ENCODE measurements around the gene FBP1. TPM values are rescaled to one million over a fixed set of nuclear protein-coding genes. Genes with fewer than 3 reads are reported as not detected.

FBP1 gene
- total RNA-seq, 2 experiments from 2014 or later: 3.0 to 3.6 TPM

GRCh38 chr9:94568972-94569712 is 70.2 kb downstream of the FBP1 start:
- Histone ChIP-seq H3K4me3 (ENCODE audit: low read length) (no peak overlapping the region), H3K9me3 (ENCODE audit: control insufficient read depth in 1 of 2, insufficient read depth in 1 of 2, low read length in 2 of 2) (no peaks in the 10 kb centered on the region), H3K27ac (ENCODE audit: low read depth in 1 of 2, low read length in 2 of 2) (no peak overlapping the region), H3K36me3 (ENCODE audit: insufficient read depth, low read length) (no peaks in the 10 kb centered on the region), H3K27me3 (ENCODE audit: control insufficient read depth in 1 of 2, insufficient read depth in 2 of 2, low read length in 2 of 2) (peaks cover 0 to 4% of the 10 kb centered on the region in 2 experiments), H3K4me1 (ENCODE audit: insufficient read depth, low read length) (no peaks in the 10 kb centered on the region)
- ChIA-PET POLR2A (no interaction called here), CTCF (no interaction called here)
- H3K4me3 Mint-ChIP-seq: no peak overlapping the region
- intact Hi-C loops (cut with DNase I, micrococcal nuclease): no loop called here
- H3K27ac Mint-ChIP-seq: no peak overlapping the region
- DNase-seq (no peak), ATAC-seq (ENCODE audit: poor library complexity) (no peak)
- no peaks in the 10 kb centered on the region for H3K9me3 Mint-ChIP-seq
- peaks cover 22% of the 10 kb centered on the region for H3K27me3 Mint-ChIP-seq
- no peaks in the 10 kb centered on the region for H3K4me1 Mint-ChIP-seq (ENCODE audit: low read depth)
- TF ChIP-seq CTCF (IDR thresholded peaks at IDR 0.05): no peak
- H3K36me3 Mint-ChIP-seq (ENCODE audit: low read depth): no peaks in the 10 kb centered on the region

- Histone ChIP-seq H3K9me3 (ENCODE audit: control insufficient read depth in 1 of 2, insufficient read depth in 1 of 2, low read length in 2 of 2) (no peaks in the 10 kb centered on the region), H3K36me3 (ENCODE audit: insufficient read depth, low read length) (no peaks in the 10 kb centered on the region), H3K27me3 (ENCODE audit: control insufficient read depth in 1 of 2, insufficient read depth in 2 of 2, low read length in 2 of 2) (peaks cover 0 to 4% of the 10 kb centered on the region in 2 experiments), H3K27ac (ENCODE audit: low read depth in 1 of 2, low read length in 2 of 2) (no peak overlapping the region), H3K4me3 (ENCODE audit: low read length) (no peak overlapping the region), H3K4me1 (ENCODE audit: insufficient read depth, low read length) (no peaks in the 10 kb centered on the region)
- CTCF ChIA-PET: no interaction called here
- ATAC-seq (ENCODE audit: poor library complexity) (no peak), DNase-seq (no peak)
- Mint-ChIP-seq H3K4me1 (ENCODE audit: low read depth) (no peaks in the 10 kb centered on the region), H3K27me3 (peaks cover 16% of the 10 kb centered on the region), H3K9me3 (no peaks in the 10 kb centered on the region), H3K4me3 (no peak overlapping the region), H3K27ac (no peak overlapping the region), H3K36me3 (ENCODE audit: low read depth) (no peaks in the 10 kb centered on the region)
- intact Hi-C loops (cut with DNase I, micrococcal nuclease): no loop called here
- TF ChIP-seq CTCF (IDR thresholded peaks at IDR 0.05): no peak
- POLR2A ChIA-PET: no interaction called here
These were observed 70.9 kb downstream of the FBP1 start for GRCh38 chr9:94568250-94568889.

- no peak for TF ChIP-seq CTCF (IDR thresholded peaks at IDR 0.05)
- no peaks in the 10 kb centered on the region for H3K4me1 ChIP-seq (ENCODE audit: insufficient read depth, low read length)
- H3K9me3 ChIP-seq (ENCODE audit: control insufficient read depth in 1 of 2, insufficient read depth in 1 of 2, low read length in 2 of 2): no peaks in the 10 kb centered on the region
- H3K27ac ChIP-seq (ENCODE audit: low read depth in 1 of 2, low read length in 2 of 2): no peak overlapping the region
- no peak for ATAC-seq (ENCODE audit: poor library complexity)
- ChIA-PET CTCF (no interaction called here), POLR2A (no interaction called here)
- Mint-ChIP-seq H3K4me3 (no peak overlapping the region), H3K27ac (no peak overlapping the region), H3K27me3 (peaks cover 16% of the 10 kb centered on the region), H3K9me3 (no peaks in the 10 kb centered on the region), H3K36me3 (ENCODE audit: low read depth) (no peaks in the 10 kb centered on the region), H3K4me1 (ENCODE audit: low read depth) (no peaks in the 10 kb centered on the region)
- no peak for DNase-seq
- H3K4me3 ChIP-seq (ENCODE audit: low read length): no peak overlapping the region
- H3K36me3 ChIP-seq (ENCODE audit: insufficient read depth, low read length): no peaks in the 10 kb centered on the region
- H3K27me3 ChIP-seq (ENCODE audit: control insufficient read depth in 1 of 2, insufficient read depth in 2 of 2, low read length in 2 of 2): peaks cover 0 to 8% of the 10 kb centered on the region in 2 experiments
- intact Hi-C loops (cut with DNase I, micrococcal nuclease): no loop called here
These were observed 72.0 kb downstream of the FBP1 start for GRCh38 chr9:94567271-94567670.
